ENCODE measurements around the gene NMNAT3.

GRCh38 chr3:139675327-139675726 is 2.4 kb downstream of the NMNAT3 start:
- TF ChIP-seq POLR2A (IDR thresholded peaks at IDR 0.05; ENCODE audit: low read length): no peak
- no peak for TF ChIP-seq HES2 (IDR thresholded peaks at IDR 0.05)
- TF ChIP-seq CEBPB (IDR thresholded peaks at IDR 0.05): no peak
- no peak for TF ChIP-seq CHD2 (IDR thresholded peaks at IDR 0.05; ENCODE audit: low read length, partially characterized antibody)
- TF ChIP-seq CTCF (IDR thresholded peaks at IDR 0.05): no peak
- no peak for TF ChIP-seq NFE2L2 (conservative IDR thresholded peaks at IDR 0.05; ENCODE audit: low read length)
- TF ChIP-seq REST (IDR thresholded peaks at IDR 0.05): no peak
- no peak for TF ChIP-seq ZNF302 (CRISPR knock-in tag; IDR thresholded peaks at IDR 0.05)
- no peak for TF ChIP-seq CBX2 (IDR thresholded peaks at IDR 0.05; ENCODE audit: borderline replicate concordance, low read depth)
- TF ChIP-seq SREBF2 (IDR thresholded peaks at IDR 0.05): no peak
- no peak for TF ChIP-seq SMC3 (IDR thresholded peaks at IDR 0.05)
- no peak for TF ChIP-seq RNF2 (IDR thresholded peaks at IDR 0.05; ENCODE audit: borderline replicate concordance, low read depth)
- TF ChIP-seq NR3C1 (IDR thresholded peaks at IDR 0.05): no peak

All from A549 (cell line).